ENCODE data around the gene FERMT3.

FERMT3 gene

GRCh38 chr11:64229090-64229743 lies 22.7 kb downstream of the FERMT3 start:
- Histone ChIP-seq H3K27ac (ENCODE audit: insufficient read depth in 1 of 2, low read depth in 1 of 2, low read length in 2 of 2, poor library complexity in 1 of 2, severe bottlenecking in 2 of 2) (peak overlapping the region in 1 of 2 experiments; percentile 83), H3K4me3 (ENCODE audit: control insufficient read depth in 1 of 7, extremely low read depth in 1 of 7, insufficient read depth in 4 of 7, low read depth in 2 of 7, low read length in 6 of 7) (peak overlapping the region in 2 of 7 experiments; percentile 89 to 92), H3K9me3 (ENCODE audit: control extremely low read depth in 1 of 5, control insufficient read depth in 4 of 5, insufficient read depth in 2 of 5, low read depth in 1 of 5, low read length in 4 of 5) (no peaks in the 10 kb centered on the region), H3K27me3 (replicated peaks in 2 of 5; ENCODE audit: control insufficient read depth in 4 of 5, insufficient read depth in 5 of 5, low read length in 4 of 5) (no peaks in the 10 kb centered on the region), H3K36me3 (ENCODE audit: control insufficient read depth in 4 of 4, insufficient read depth in 4 of 4, low read length in 3 of 4) (peaks cover 0 to 8% (median 1%) of the 10 kb centered on the region in 4 experiments), H3K4me1 (ENCODE audit: control extremely low read depth in 1 of 4, control insufficient read depth in 4 of 4, insufficient read depth in 4 of 4, low read length in 3 of 4) (peaks cover 0 to 65% (median 59%) of the 10 kb centered on the region in 4 experiments)
- DNase-seq, result no peak
- POLR2A ChIA-PET, result interaction anchor here (0.8 to 3.1 kb wide), 3 partner anchors 12 to 75 kb away, joined by 3 to 12 read pairs (median 3); partner anchors contain the start of genes FERMT3 and FKBP2
- CTCF ChIA-PET, result interaction anchor here (1.2 to 5.4 kb wide), 3 partner anchors 23 to 75 kb away, joined by 3 to 58 read pairs (median 4); partner anchors contain the start of gene FERMT3
- 86% methylated on average over 6 of the region's 12 CpGs for WGBS (ENCODE audit: insufficient coverage)

GRCh38 chr11:64229744-64230170 lies 23.2 kb downstream of the FERMT3 start:
- Histone ChIP-seq H3K36me3 (ENCODE audit: control insufficient read depth in 4 of 4, insufficient read depth in 4 of 4, low read length in 3 of 4) (peaks cover 0 to 4% (median 0%) of the 10 kb centered on the region in 4 experiments), H3K27me3 (replicated peaks in 2 of 5; ENCODE audit: control insufficient read depth in 4 of 5, insufficient read depth in 5 of 5, low read length in 4 of 5) (no peaks in the 10 kb centered on the region), H3K9me3 (ENCODE audit: control extremely low read depth in 1 of 5, control insufficient read depth in 4 of 5, insufficient read depth in 2 of 5, low read depth in 1 of 5, low read length in 4 of 5) (no peaks in the 10 kb centered on the region), H3K27ac (ENCODE audit: insufficient read depth in 1 of 2, low read depth in 1 of 2, low read length in 2 of 2, poor library complexity in 1 of 2, severe bottlenecking in 2 of 2) (peak overlapping the region in 1 of 2 experiments; percentile 83), H3K4me3 (ENCODE audit: control insufficient read depth in 1 of 7, extremely low read depth in 1 of 7, insufficient read depth in 4 of 7, low read depth in 2 of 7, low read length in 6 of 7) (peak overlapping the region in 6 of 7 experiments; percentile 73 to 92 (median 82)), H3K4me1 (ENCODE audit: control extremely low read depth in 1 of 4, control insufficient read depth in 4 of 4, insufficient read depth in 4 of 4, low read length in 3 of 4) (peaks cover 0 to 60% (median 58%) of the 10 kb centered on the region in 4 experiments)
- POLR2A ChIA-PET, result interaction anchor here (0.8 to 3.1 kb wide), 4 partner anchors 11 to 75 kb away, joined by 3 to 12 read pairs (median 4); partner anchors contain the start of genes FERMT3 and FKBP2
- DNase-seq, result no peak
- 74% methylated on average over 9 of the region's 13 CpGs for WGBS (ENCODE audit: insufficient coverage)
- CTCF ChIA-PET, result interaction anchor here (1.2 to 5.4 kb wide), 3 partner anchors 24 to 75 kb away, joined by 3 to 58 read pairs (median 4); partner anchors contain the start of gene FERMT3

GRCh38 chr11:64230171-64230984 lies 23.9 kb downstream of the FERMT3 start, which contains the start of gene DNAJC4:
DNAJC4 (plus strand) TSS chr11:64230548; CDS start chr11:64230855, 307 bp downstream.
- Histone ChIP-seq H3K27ac (ENCODE audit: insufficient read depth in 1 of 2, low read depth in 1 of 2, low read length in 2 of 2, poor library complexity in 1 of 2, severe bottlenecking in 2 of 2) (peak within 1 kb of the TSS; percentile 40 to 83), H3K9me3 (ENCODE audit: control extremely low read depth in 1 of 5, control insufficient read depth in 4 of 5, insufficient read depth in 2 of 5, low read depth in 1 of 5, low read length in 4 of 5) (no peaks in the 10 kb centered on the region), H3K27me3 (replicated peaks in 2 of 5; ENCODE audit: control insufficient read depth in 4 of 5, insufficient read depth in 5 of 5, low read length in 4 of 5) (no peaks in the 10 kb centered on the region), H3K4me3 (ENCODE audit: control insufficient read depth in 1 of 7, extremely low read depth in 1 of 7, insufficient read depth in 4 of 7, low read depth in 2 of 7, low read length in 6 of 7) (peak within 1 kb of the TSS; percentile 72 to 92 (median 77)), H3K36me3 (ENCODE audit: control insufficient read depth in 4 of 4, insufficient read depth in 4 of 4, low read length in 3 of 4) (peaks cover 0 to 4% (median 0%) of the 10 kb centered on the region in 4 experiments), H3K4me1 (ENCODE audit: control extremely low read depth in 1 of 4, control insufficient read depth in 4 of 4, insufficient read depth in 4 of 4, low read length in 3 of 4) (peaks cover 0 to 60% (median 58%) of the 10 kb centered on the region in 4 experiments)
- POLR2A ChIA-PET, result interaction anchor here (0.6 to 3.1 kb wide), 5 partner anchors 11 to 71 kb away, joined by 3 to 12 read pairs (median 4); partner anchors contain the start of genes FERMT3 and FKBP2
- DNase-seq, result peak; percentile 88 to 93 (median 92)
- CTCF ChIA-PET, result interaction anchor here (0.5 to 5.4 kb wide), 3 partner anchors 24 to 74 kb away, joined by 3 to 58 read pairs (median 4); partner anchors contain the start of gene FERMT3
- under 1% methylated on average over 60 of the region's 62 CpGs for WGBS (ENCODE audit: insufficient coverage)

DNA sequence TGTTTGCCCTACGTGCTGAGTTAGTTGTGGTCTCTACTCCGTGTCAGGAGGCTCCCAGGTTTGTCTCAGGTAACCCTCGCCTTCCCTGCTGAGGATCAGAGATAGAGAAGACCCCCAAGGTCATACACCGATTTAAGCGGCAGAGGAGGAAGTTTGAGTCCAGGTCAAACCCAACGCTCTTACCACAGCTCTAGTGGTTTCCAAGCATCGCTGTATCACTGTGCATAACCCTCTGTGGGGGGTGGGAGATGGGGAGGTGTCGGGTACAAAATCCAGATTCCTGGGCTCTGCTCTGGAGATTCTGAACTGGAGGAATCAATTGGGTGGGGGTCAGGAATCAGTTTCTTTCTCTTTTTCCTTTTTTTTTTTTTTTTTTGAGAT lies 24.5 kb downstream of the FERMT3 start:
- CTCF ChIA-PET, result interaction anchor here (0.5 to 5.4 kb wide), 3 partner anchors 20 to 70 kb away, joined by 4 to 58 read pairs (median 6); partner anchors contain the start of genes FERMT3 and PLCB3
- WGBS (ENCODE audit: insufficient coverage), result 0% methylated on average over 3 of the region's 8 CpGs
- Histone ChIP-seq H3K27ac (ENCODE audit: insufficient read depth in 1 of 2, low read depth in 1 of 2, low read length in 2 of 2, poor library complexity in 1 of 2, severe bottlenecking in 2 of 2) (peak overlapping the region in 1 of 2 experiments; percentile 83), H3K4me1 (ENCODE audit: control extremely low read depth in 1 of 4, control insufficient read depth in 4 of 4, insufficient read depth in 4 of 4, low read length in 3 of 4) (peaks cover 0 to 59% (median 57%) of the 10 kb centered on the region in 4 experiments), H3K36me3 (ENCODE audit: control insufficient read depth in 4 of 4, insufficient read depth in 4 of 4, low read length in 3 of 4) (peaks cover 0 to 4% (median 0%) of the 10 kb centered on the region in 4 experiments), H3K9me3 (ENCODE audit: control extremely low read depth in 1 of 5, control insufficient read depth in 4 of 5, insufficient read depth in 2 of 5, low read depth in 1 of 5, low read length in 4 of 5) (no peaks in the 10 kb centered on the region), H3K27me3 (replicated peaks in 2 of 5; ENCODE audit: control insufficient read depth in 4 of 5, insufficient read depth in 5 of 5, low read length in 4 of 5) (no peaks in the 10 kb centered on the region), H3K4me3 (ENCODE audit: control insufficient read depth in 1 of 7, extremely low read depth in 1 of 7, insufficient read depth in 4 of 7, low read depth in 2 of 7, low read length in 6 of 7) (peak overlapping the region; percentile 72 to 92 (median 77))
- POLR2A ChIA-PET, result interaction anchor here (1.2 to 3.1 kb wide), 4 partner anchors 10 to 24 kb away, joined by 3 to 12 read pairs (median 4); partner anchors contain the start of genes FERMT3 and FKBP2
- DNase-seq, result peak; percentile 53 to 86 (median 83)

- Histone ChIP-seq H3K4me1 (ENCODE audit: control extremely low read depth in 1 of 4, control insufficient read depth in 4 of 4, insufficient read depth in 4 of 4, low read length in 3 of 4) (peaks cover 0 to 56% (median 53%) of the 10 kb centered on the region in 4 experiments), H3K36me3 (ENCODE audit: control insufficient read depth in 4 of 4, insufficient read depth in 4 of 4, low read length in 3 of 4) (peaks cover 0 to 4% (median 0%) of the 10 kb centered on the region in 4 experiments), H3K9me3 (ENCODE audit: control extremely low read depth in 1 of 5, control insufficient read depth in 4 of 5, insufficient read depth in 2 of 5, low read depth in 1 of 5, low read length in 4 of 5) (no peaks in the 10 kb centered on the region), H3K27me3 (replicated peaks in 2 of 5; ENCODE audit: control insufficient read depth in 4 of 5, insufficient read depth in 5 of 5, low read length in 4 of 5) (no peaks in the 10 kb centered on the region), H3K4me3 (ENCODE audit: control insufficient read depth in 1 of 7, extremely low read depth in 1 of 7, insufficient read depth in 4 of 7, low read depth in 2 of 7, low read length in 6 of 7) (peak overlapping the region in 1 of 7 experiments; percentile 21), H3K27ac (ENCODE audit: insufficient read depth in 1 of 2, low read depth in 1 of 2, low read length in 2 of 2, poor library complexity in 1 of 2, severe bottlenecking in 2 of 2) (no peak overlapping the region)
- CTCF ChIA-PET, result interaction anchor here (0.9 to 5.4 kb wide), 5 partner anchors 16 to 71 kb away, joined by 3 to 58 read pairs (median 3); partner anchors contain the start of genes FERMT3 and PLCB3
- POLR2A ChIA-PET, result interaction anchor here (1.2 to 3.1 kb wide), 3 partner anchors 10 to 25 kb away, joined by 3 to 12 read pairs (median 4); partner anchors contain the start of genes FERMT3 and FKBP2
- 84% methylated on average over 6 of the region's 7 CpGs for WGBS (ENCODE audit: insufficient coverage)
- no peak for DNase-seq
Observed at GRCh38 chr11:64231546-64231945, 25.0 kb downstream of the FERMT3 start.
